A549 (cell line): Measurements from ENCODE around the gene CAMTA1. TPM values are rescaled to one million over a fixed set of nuclear protein-coding genes. Genes with fewer than 3 reads are reported as not detected.
A peak's percentile ranks its signal among the peaks of the same experiment; 100 is the strongest.

Experiments
- ATAC-seq, 2 experiments: fragments of 200-7000 bp in 1 of 2; fragments of >200 bp in 1 of 2; cut with Nextera tagmentation in 1 of 2; cut with Tn5 transposase in 1 of 2; 3 replicates each; pipeline versions ENCODE4 v1.8.0 to v1.9.1; 2018 to 2020; ENCODE audit warnings: mild to moderate bottlenecking in 1 of 2, moderate library complexity in 1 of 2
- CTCF ChIA-PET: fragments of 300-600 bp; sonication (Branson Sonifier 250); formaldehyde crosslinking; extraction: SDS; loops from one replicate; lab custom pipeline; 2021; ENCODE audit warnings: antibody characterized with exemption, inconsistent platforms; lab: Yijun Ruan, JAX
- POLR2A ChIA-PET: fragments of 350-600 bp; formaldehyde crosslinking; extraction: SDS; loops from one replicate; lab custom pipeline; 2021; ENCODE audit warnings: antibody characterized with exemption, inconsistent platforms; lab: Yijun Ruan, JAX
- DNase-seq, 2 experiments: peaks; one replicate each; pipeline versions ENCODE4 v3.0.0 to v3.0.0-alpha.2; 2011 to 2016; ENCODE audit warnings: low read depth in 1 of 2, low spot score in 1 of 2
- FAIRE-seq: peaks from 2 replicates; lab custom pipeline; 2011; peaks lifted over from hg19 to GRCh38; lab: Jason Lieb, UNC
- H3K27ac ChIP-seq, 2 experiments: fragments of >200 bp; sonication (Bioruptor Twin); formaldehyde crosslinking; 3 replicates each; pipeline ENCODE4 v1.5.1; 2016 to 2017
- H3K4me1 ChIP-seq: fragments of >200 bp; sonication (Bioruptor Twin); formaldehyde crosslinking; 3 replicates; pipeline ENCODE4 v1.6.1; 2016
- H3K4me2 ChIP-seq: fragments of >200 bp; sonication (Bioruptor Twin); formaldehyde crosslinking; 3 replicates; pipeline ENCODE4 v1.6.1; 2016
- H3K4me3 ChIP-seq: fragments of >200 bp; sonication (Bioruptor Twin); formaldehyde crosslinking; 3 replicates; pipeline ENCODE4 v1.5.1; 2016
- H3K9me3 ChIP-seq: fragments of >200 bp; sonication (Bioruptor Twin); formaldehyde crosslinking; 3 replicates; pipeline ENCODE4 v1.6.1; 2016
- BHLHE40 ChIP-seq: IDR thresholded peaks from 2 replicates; pipeline ENCODE4 v1.6.1; 2012; ENCODE audit warnings: low read depth, low read length, inconsistent platforms
- CEBPB ChIP-seq, 2 experiments: fragments of >200 bp in 1 of 2; sonication (Bioruptor Twin) in 1 of 2; formaldehyde crosslinking in 1 of 2; IDR thresholded peaks; 2 replicates each; pipeline ENCODE4 v1.6.1; 2012 to 2016
- CHD2 ChIP-seq: fragments of 150-350 bp; IDR thresholded peaks from 2 replicates; pipeline ENCODE4 v1.6.1; 2014; ENCODE audit warnings: low read length; ENCODE audit not compliant: partially characterized antibody
- CTCF ChIP-seq: fragments of >200 bp; sonication (Bioruptor Twin); formaldehyde crosslinking; IDR thresholded peaks from 3 replicates; pipeline ENCODE4 v1.5.1; 2016
- EHF ChIP-seq: fragments of 250-450 bp; sonication (Bioruptor Pico); IDR thresholded peaks from 2 replicates; pipeline ENCODE4 v1.5.0; 2020; ENCODE audit warnings: mild to moderate bottlenecking
- EHMT2 ChIP-seq: fragments of 200-600 bp; sonication (generic); IDR thresholded peaks from 2 replicates; pipeline ENCODE4 v1.6.1; 2016; ENCODE audit warnings: antibody characterized with exemption, low read depth, mild to moderate bottlenecking, moderate library complexity
- EP300 ChIP-seq, 2 experiments: fragments of >200 bp; sonication (Bioruptor Twin); formaldehyde crosslinking; IDR thresholded peaks; 2 replicates in 1 of 2; 3 replicates in 1 of 2; pipeline ENCODE4 v1.6.1; 2016 to 2017
- ESRRA ChIP-seq: fragments of 150-350 bp; IDR thresholded peaks from 2 replicates; pipeline ENCODE4 v1.6.1; 2014; ENCODE audit warnings: mild to moderate bottlenecking, low read length, borderline replicate concordance
- FOSL2 ChIP-seq, 2 experiments: fragments of 450-650 bp in 1 of 2; fragments of >200 bp in 1 of 2; sonication (Bioruptor Twin) in 1 of 2; formaldehyde crosslinking; IDR thresholded peaks; 2 replicates each; pipeline versions ENCODE4 v1.5.0 to v1.6.1; 2016 to 2020; ENCODE audit warnings: mild to moderate bottlenecking in 1 of 2, moderate library complexity in 1 of 2
- HEYL ChIP-seq: fragments of 250-450 bp; sonication (Bioruptor Pico); IDR thresholded peaks from 2 replicates; pipeline ENCODE4 v1.8.0; 2021; ENCODE audit warnings: mild to moderate bottlenecking, moderate library complexity
- HOXB13 ChIP-seq: fragments of 250-450 bp; sonication (Bioruptor Pico); IDR thresholded peaks from 2 replicates; pipeline ENCODE4 v1.5.0; 2020; ENCODE audit warnings: low read depth, mild to moderate bottlenecking, moderate library complexity
- JUNB ChIP-seq: fragments of >200 bp; sonication (Bioruptor Twin); formaldehyde crosslinking; IDR thresholded peaks from 2 replicates; pipeline ENCODE4 v1.6.1; 2016
- KDM1A ChIP-seq: fragments of 200-600 bp; sonication (generic); IDR thresholded peaks from 2 replicates; pipeline ENCODE4 v1.6.1; 2016; ENCODE audit warnings: low read depth, mild to moderate bottlenecking
- MYC ChIP-seq: IDR thresholded peaks from 2 replicates; pipeline ENCODE4 v1.6.1; 2012; ENCODE audit warnings: mild to moderate bottlenecking, inconsistent platforms, low read length, improper control_type of control experiment, borderline replicate concordance
- NFE2L2 ChIP-seq: fragments of 150-350 bp; conservative IDR thresholded peaks from 2 replicates; pipeline ENCODE4 v1.6.1; 2014; ENCODE audit warnings: low read length
- NR3C1 ChIP-seq: fragments of >200 bp; sonication (Bioruptor Twin); formaldehyde crosslinking; IDR thresholded peaks from 3 replicates; pipeline ENCODE4 v1.6.1; 2017
- POLR2AphosphoS2 ChIP-seq: conservative IDR thresholded peaks from 2 replicates; pipeline ENCODE4 v1.6.1; 2012; ENCODE audit warnings: low read length, improper control_type of control experiment, inconsistent platforms
- RARB ChIP-seq: fragments of 250-450 bp; sonication (Bioruptor Pico); IDR thresholded peaks from 2 replicates; pipeline ENCODE4 v1.8.0; 2021; ENCODE audit warnings: mild to moderate bottlenecking, moderate library complexity
- RCOR1 ChIP-seq: fragments of 150-350 bp; IDR thresholded peaks from 2 replicates; pipeline ENCODE4 v1.6.1; 2014; ENCODE audit warnings: antibody characterized with exemption, low read length, low read depth
- RFX5 ChIP-seq: fragments of 450-650 bp; IDR thresholded peaks from 2 replicates; pipeline ENCODE4 v1.7.1; 2014; ENCODE audit warnings: antibody characterized with exemption, mild to moderate bottlenecking, moderate library complexity
- TP53 ChIP-seq: fragments of 250-450 bp; sonication (Bioruptor Pico); IDR thresholded peaks from 2 replicates; pipeline ENCODE4 v1.5.0; 2021; ENCODE audit warnings: mild to moderate bottlenecking, moderate library complexity
- ZC3H11A ChIP-seq: fragments of 450-650 bp; IDR thresholded peaks from 2 replicates; pipeline ENCODE4 v1.6.1; 2014; ENCODE audit warnings: antibody characterized with exemption, mild to moderate bottlenecking
- ZFP36 ChIP-seq: fragments of 450-650 bp; IDR thresholded peaks from 2 replicates; pipeline ENCODE4 v1.6.1; 2014; ENCODE audit warnings: borderline replicate concordance; ENCODE audit not compliant: partially characterized antibody
- ZSCAN20 ChIP-seq: fragments of 250-450 bp; sonication (Bioruptor Pico); IDR thresholded peaks from 2 replicates; pipeline ENCODE4 v1.8.0; 2022; ENCODE audit warnings: mild to moderate bottlenecking, moderate library complexity
- WGBS: methylation state at CpG from one replicate; pipeline ENCODE4 v1.1.6; 2017; ENCODE audit errors: missing lambda C conversion rate; 5-methylcytosine and 5-hydroxymethylcytosine counted together
- polyA plus RNA-seq, 4 experiments: library from polyadenylated mRNA; depleted of rRNA in 3 of 4; stranded (reverse); fragments of >200 nt; fragmentation: RNase III in 1 of 4; extraction: RNeasy Plus Mini Kit Qiagen cat#74134 plus additional on column Dnase treatment in 1 of 4; gene quantifications; 2 replicates in 3 of 4; 3 replicates in 1 of 4; pipeline ENCODE4 v1.2.3, GENCODE V29; 2011 to 2017
- TF ChIP-seq, protein P1 (sequence below): fragments of 150-350 bp; IDR thresholded peaks from 2 replicates; pipeline ENCODE4 v1.6.1; 2014; ENCODE audit warnings: low read depth, mild to moderate bottlenecking, low read length
- TF ChIP-seq, protein P2 (sequence below): IDR thresholded peaks from 2 replicates; pipeline ENCODE4 v1.6.1; 2012; ENCODE audit warnings: low read depth, borderline replicate concordance
- TF ChIP-seq, protein P3 (sequence below): fragments of 250-450 bp; sonication (Bioruptor Pico); IDR thresholded peaks from 2 replicates; pipeline ENCODE4 v1.5.0; 2020; ENCODE audit warnings: low read depth, mild to moderate bottlenecking, moderate library complexity

CAMTA1 gene
- polyA plus RNA-seq, 2 of the 4 experiments (the other 2 are of a cell fraction): 58.8 to 75.0 TPM

- FAIRE-seq: no peak
Measured at GRCh38 chr1:7284839-7285435, 499.7 kb downstream of the CAMTA1 start.

DNA sequence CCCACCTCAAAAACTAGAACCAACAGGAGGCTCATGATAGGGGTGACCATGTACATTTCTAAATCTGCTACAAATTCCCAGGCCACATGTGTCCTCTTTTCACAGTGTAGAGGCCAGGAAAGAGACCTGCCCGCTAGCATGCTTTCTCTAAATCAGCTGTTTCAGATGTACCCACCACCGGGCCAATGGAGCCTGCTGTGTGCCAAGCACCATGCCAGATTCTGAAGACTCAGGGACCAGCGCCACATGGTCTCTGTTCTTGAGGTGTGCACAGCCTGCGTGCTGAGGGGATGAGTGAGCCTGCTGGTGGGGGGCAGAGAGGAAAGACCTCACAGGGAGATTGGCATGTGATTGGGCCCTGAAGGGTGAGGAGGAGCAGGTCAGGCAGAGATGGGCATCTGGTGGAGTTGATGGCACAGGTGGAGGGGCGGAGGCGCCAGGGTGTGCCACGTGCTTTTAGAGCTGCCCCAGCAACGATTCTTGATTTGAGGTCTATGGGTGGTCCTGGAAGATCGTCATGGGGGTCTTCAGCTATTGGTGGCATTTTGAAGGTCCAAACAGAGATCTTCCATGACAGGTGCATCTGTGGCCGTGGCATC, 500.7 kb downstream of the CAMTA1 start:
- no peak for ATAC-seq
- no peak overlapping the region for H3K4me3 ChIP-seq
- POLR2A ChIA-PET: no interaction called here

More at GRCh38 chr1:7284839-7285435, 499.7 kb downstream of the CAMTA1 start:
- TF ChIP-seq, protein P1, sequence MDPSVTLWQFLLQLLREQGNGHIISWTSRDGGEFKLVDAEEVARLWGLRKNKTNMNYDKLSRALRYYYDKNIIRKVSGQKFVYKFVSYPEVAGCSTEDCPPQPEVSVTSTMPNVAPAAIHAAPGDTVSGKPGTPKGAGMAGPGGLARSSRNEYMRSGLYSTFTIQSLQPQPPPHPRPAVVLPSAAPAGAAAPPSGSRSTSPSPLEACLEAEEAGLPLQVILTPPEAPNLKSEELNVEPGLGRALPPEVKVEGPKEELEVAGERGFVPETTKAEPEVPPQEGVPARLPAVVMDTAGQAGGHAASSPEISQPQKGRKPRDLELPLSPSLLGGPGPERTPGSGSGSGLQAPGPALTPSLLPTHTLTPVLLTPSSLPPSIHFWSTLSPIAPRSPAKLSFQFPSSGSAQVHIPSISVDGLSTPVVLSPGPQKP: no peak
- TF ChIP-seq, protein P2, sequence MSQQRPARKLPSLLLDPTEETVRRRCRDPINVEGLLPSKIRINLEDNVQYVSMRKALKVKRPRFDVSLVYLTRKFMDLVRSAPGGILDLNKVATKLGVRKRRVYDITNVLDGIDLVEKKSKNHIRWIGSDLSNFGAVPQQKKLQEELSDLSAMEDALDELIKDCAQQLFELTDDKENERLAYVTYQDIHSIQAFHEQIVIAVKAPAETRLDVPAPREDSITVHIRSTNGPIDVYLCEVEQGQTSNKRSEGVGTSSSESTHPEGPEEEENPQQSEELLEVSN: no peak
- TF ChIP-seq EHMT2 (no peak), NFE2L2 (no peak), RCOR1 (no peak), EP300 (IDR thresholded peaks at IDR 0.05) (no peak), EHF (CRISPR knock-in tag) (no peak), CTCF (no peak), ZSCAN20 (no peak), FOSL2 (IDR thresholded peaks at IDR 0.05) (no peak), FOSL2 (CRISPR knock-in tag; IDR thresholded peaks at IDR 0.05) (no peak), POLR2AphosphoS2 (no peak), ZFP36 (no peak), HOXB13 (CRISPR knock-in tag) (no peak), RFX5 (no peak)
- TF ChIP-seq, protein P3, sequence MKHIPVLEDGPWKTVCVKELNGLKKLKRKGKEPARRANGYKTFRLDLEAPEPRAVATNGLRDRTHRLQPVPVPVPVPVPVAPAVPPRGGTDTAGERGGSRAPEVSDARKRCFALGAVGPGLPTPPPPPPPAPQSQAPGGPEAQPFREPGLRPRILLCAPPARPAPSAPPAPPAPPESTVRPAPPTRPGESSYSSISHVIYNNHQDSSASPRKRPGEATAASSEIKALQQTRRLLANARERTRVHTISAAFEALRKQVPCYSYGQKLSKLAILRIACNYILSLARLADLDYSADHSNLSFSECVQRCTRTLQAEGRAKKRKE (CRISPR knock-in tag): no peak
- peaks cover 13% of the 10 kb centered on the region for H3K4me1 ChIP-seq
- H3K4me2 ChIP-seq: no peak overlapping the region
- H3K27ac ChIP-seq: peak overlapping the region in 1 of 2 experiments; percentile 59; a peak in 3 of 6 replicates
- no peak overlapping the region for H3K4me3 ChIP-seq
- ATAC-seq: no peak
- ChIA-PET CTCF (no interaction called here), POLR2A (no interaction called here)
- DNase-seq: no peak
- no peaks in the 10 kb centered on the region; the same call in 2 of the 3 replicates for H3K9me3 ChIP-seq
- 92% methylated on average over 8 of the region's 10 CpGs for WGBS

DNA sequence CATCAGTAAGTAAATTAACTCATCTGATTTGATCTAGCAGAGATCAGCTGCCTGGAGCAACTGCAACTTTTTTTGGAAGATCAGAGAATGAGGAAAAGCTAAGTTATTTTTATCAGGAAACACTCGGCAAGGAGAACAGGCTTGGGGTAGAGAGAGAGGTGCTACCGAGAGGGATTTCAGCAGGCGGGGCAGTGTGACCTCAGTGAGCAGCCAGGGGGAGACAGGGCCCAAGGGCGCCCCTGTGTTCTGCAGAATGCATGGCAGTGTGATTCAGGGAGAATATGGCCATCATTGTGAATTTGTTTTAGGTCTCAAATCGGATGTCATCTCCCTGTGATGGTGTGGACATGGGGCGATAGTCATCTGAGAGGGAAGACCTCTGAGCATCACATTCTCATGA, 501.8 kb downstream of the CAMTA1 start:
- WGBS: 88% methylated on average over 6 of the region's 6 CpGs
- H3K4me3 ChIP-seq: no peak overlapping the region
- ChIA-PET CTCF (interaction anchor here (1.0 to 1.2 kb wide), 2 partner anchors 11 to 217 kb away, joined by 3 to 8 read pairs; no protein-coding TSS in a partner anchor), POLR2A (no interaction called here)
- H3K4me2 ChIP-seq: no peak overlapping the region
- H3K27ac ChIP-seq: peak overlapping the region in 1 of 2 experiments; percentile 54; a peak in 2 of 6 replicates
- FAIRE-seq: no peak
- H3K9me3 ChIP-seq: no peaks in the 10 kb centered on the region; the same call in 2 of the 3 replicates
- H3K4me1 ChIP-seq: peaks cover 6% of the 10 kb centered on the region
- no peak for DNase-seq
- ATAC-seq: no peak
- TF ChIP-seq ESRRA: no peak
- TF ChIP-seq BHLHE40: no peak
- TF ChIP-seq, protein P3 (CRISPR knock-in tag): no peak
- TF ChIP-seq FOSL2 (IDR thresholded peaks at IDR 0.05): no peak
- no peak for TF ChIP-seq FOSL2 (CRISPR knock-in tag; IDR thresholded peaks at IDR 0.05)
- no peak for TF ChIP-seq MYC
- TF ChIP-seq CHD2: no peak
- TF ChIP-seq KDM1A: no peak
- no peak for TF ChIP-seq ZC3H11A
- no peak for TF ChIP-seq CEBPB (IDR thresholded peaks at IDR 0.05)
- TF ChIP-seq TP53 (CRISPR knock-in tag): no peak
- TF ChIP-seq NR3C1: no peak
- TF ChIP-seq EHF (CRISPR knock-in tag): no peak
- no peak for TF ChIP-seq HEYL (CRISPR knock-in tag)
- TF ChIP-seq RARB: no peak

More for the DNA sequence above, 500.7 kb downstream of the CAMTA1 start:
- no peak for DNase-seq
- H3K27ac ChIP-seq: peak overlapping the region in 1 of 2 experiments; percentile 54; a peak in 2 of 6 replicates
- no peak for FAIRE-seq
- peaks cover 13% of the 10 kb centered on the region for H3K4me1 ChIP-seq
- TF ChIP-seq JUNB: no peak
- TF ChIP-seq CEBPB (IDR thresholded peaks at IDR 0.05): no peak
- H3K9me3 ChIP-seq: no peaks in the 10 kb centered on the region; the same call in 2 of the 3 replicates
- CTCF ChIA-PET: interaction anchor here (0.8 to 1.0 kb wide), 2 partner anchors 12 to 29 kb away, joined by 3 to 8 read pairs; no protein-coding TSS in a partner anchor
- 73% methylated on average over 6 of the region's 10 CpGs for WGBS
- no peak overlapping the region for H3K4me2 ChIP-seq
